Measurements from ENCODE around the gene EVC. TPM values are rescaled to one million over a fixed set of nuclear protein-coding genes. Genes with fewer than 3 reads are reported as not detected.

EVC gene
- total RNA-seq, 1 donor from 2014 or later = 1.5 TPM

DNA sequence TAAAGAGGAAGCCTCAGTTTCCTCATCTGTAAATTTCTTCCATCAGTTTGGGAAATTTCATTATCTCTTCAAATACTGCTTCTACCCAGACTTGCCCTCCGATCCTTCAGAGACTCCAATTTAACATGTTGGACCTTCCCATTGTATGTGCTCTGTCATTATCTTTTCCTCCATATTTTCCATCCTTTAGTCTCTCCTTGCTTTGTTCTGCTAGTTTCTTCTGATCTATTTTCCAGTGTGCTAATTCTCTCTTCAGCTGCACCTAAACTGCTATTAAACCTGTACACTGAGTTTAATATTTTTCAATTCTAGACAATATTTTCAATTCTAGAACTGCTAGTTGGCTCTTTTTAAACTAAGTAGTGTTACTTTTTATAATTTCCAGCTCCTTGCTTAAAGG is 65.5 kb downstream of the EVC start:
- no peaks in the 10 kb centered on the region for H3K4me1 Mint-ChIP-seq (ENCODE audit: low read depth)
- intact Hi-C loops (cut with micrococcal nuclease) = no loop called here
- H3K27me3 Mint-ChIP-seq (ENCODE audit: insufficient read depth) = peaks cover 3% of the 10 kb centered on the region
- no peak overlapping the region for H3K27ac Mint-ChIP-seq
- no peaks in the 10 kb centered on the region for H3K36me3 Mint-ChIP-seq (ENCODE audit: low read depth)
- no peak overlapping the region for H3K4me3 Mint-ChIP-seq
- DNase-seq (ENCODE audit: low spot score) = no peak
- H3K9me3 Mint-ChIP-seq = peaks cover 9% of the 10 kb centered on the region

DNA sequence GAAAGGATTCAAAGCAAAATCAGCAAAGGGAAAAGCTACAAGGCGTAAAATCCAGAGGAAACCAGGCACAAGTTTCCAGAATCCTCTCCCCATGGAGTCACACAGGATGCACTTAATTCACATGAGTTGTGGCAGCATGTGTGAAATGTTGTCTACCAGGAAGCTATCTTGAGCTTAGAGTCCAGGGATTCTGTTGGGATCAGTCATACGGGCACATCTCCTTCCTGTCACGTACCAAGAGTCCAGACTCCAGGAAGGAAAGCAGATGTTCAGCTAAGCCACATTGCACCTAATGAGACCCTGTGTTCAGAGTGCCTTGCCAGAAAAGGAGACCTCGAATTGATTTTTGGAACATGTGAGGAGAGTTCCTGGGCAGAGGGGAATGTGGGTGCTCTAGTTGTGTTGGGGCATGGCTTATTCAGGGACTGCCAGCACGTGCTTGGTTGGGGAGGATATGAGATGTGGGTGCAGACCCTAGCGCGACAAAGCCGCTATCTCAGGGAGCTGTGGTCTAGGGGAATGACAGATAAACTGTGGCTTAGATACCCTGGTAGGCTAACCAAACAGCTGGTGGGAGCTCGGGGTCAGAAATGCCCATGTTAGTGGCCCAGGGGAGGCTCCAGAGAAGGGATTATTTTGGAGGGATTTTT is 70.0 kb downstream of the EVC start:
- H3K4me1 Mint-ChIP-seq (ENCODE audit: low read depth) = no peaks in the 10 kb centered on the region
- H3K27me3 Mint-ChIP-seq (ENCODE audit: insufficient read depth) = no peaks in the 10 kb centered on the region
- no peaks in the 10 kb centered on the region for H3K36me3 Mint-ChIP-seq (ENCODE audit: low read depth)
- peaks cover 9% of the 10 kb centered on the region for H3K9me3 Mint-ChIP-seq
- no peak overlapping the region for H3K27ac Mint-ChIP-seq
- intact Hi-C loops (cut with micrococcal nuclease) = no loop called here
- no peak overlapping the region for H3K4me3 Mint-ChIP-seq
- DNase-seq (ENCODE audit: low spot score) = no peak

DNA sequence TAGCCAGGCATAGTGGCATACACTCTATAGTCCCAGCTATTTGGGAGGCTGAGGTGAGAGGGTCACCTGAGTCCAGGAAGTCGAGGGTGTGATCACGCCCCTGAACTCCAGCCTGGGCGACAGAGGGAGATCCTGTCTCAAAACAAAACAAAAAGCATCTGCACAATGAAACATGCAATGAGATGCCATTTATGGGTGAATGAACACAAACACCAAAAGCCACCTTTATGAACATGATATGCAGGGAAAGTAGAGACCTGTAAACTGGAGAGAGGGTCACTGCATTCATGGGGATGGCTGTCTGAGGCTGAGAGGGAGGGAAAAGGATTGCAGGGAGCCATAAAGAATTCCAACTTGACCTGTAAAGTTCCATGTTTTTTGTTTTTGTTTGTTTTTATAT is 70.7 kb downstream of the EVC start:
- H3K9me3 Mint-ChIP-seq = peaks cover 4% of the 10 kb centered on the region
- H3K27me3 Mint-ChIP-seq (ENCODE audit: insufficient read depth) = no peaks in the 10 kb centered on the region
- H3K36me3 Mint-ChIP-seq (ENCODE audit: low read depth) = no peaks in the 10 kb centered on the region
- H3K4me1 Mint-ChIP-seq (ENCODE audit: low read depth) = no peaks in the 10 kb centered on the region
- intact Hi-C loops (cut with micrococcal nuclease) = no loop called here
- no peak for DNase-seq (ENCODE audit: low spot score)
- H3K27ac Mint-ChIP-seq = no peak overlapping the region
- H3K4me3 Mint-ChIP-seq = no peak overlapping the region

DNA sequence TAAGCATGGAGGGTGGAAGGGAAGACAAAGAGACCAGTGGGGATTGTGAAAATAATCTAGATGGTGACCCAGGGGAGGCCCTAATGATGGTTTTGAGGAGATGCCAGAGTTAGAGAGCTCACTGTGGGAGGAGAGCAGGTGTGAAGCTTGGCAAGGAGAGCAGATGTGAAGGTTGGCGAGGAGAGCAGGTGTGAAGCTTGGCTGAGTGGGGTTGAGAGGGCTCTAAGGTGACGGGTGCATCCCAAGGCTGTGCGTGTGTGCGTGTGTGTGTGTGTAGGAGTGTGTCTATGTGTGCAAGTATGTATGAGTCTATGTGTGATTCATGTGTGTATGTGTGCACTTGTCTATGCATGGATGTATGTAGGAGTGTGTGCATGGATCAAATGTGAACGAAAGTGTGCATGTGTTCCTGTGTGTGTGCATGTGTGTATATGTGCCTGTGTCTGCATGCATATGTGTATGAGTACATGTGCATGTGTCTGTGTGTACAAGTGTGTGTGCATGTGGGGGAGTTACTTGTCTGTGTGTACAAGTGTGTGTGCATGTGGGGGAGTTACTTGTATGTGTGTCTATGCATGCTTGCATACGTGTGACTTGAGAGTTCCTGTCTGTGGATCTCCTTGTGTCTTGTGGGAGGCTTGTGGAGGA is 72.0 kb downstream of the EVC start:
- no peaks in the 10 kb centered on the region for H3K4me1 Mint-ChIP-seq (ENCODE audit: low read depth)
- DNase-seq (ENCODE audit: low spot score) = no peak
- no peaks in the 10 kb centered on the region for H3K36me3 Mint-ChIP-seq (ENCODE audit: low read depth)
- intact Hi-C loops (cut with micrococcal nuclease) = no loop called here
- H3K27ac Mint-ChIP-seq = no peak overlapping the region
- H3K9me3 Mint-ChIP-seq = no peaks in the 10 kb centered on the region
- no peak overlapping the region for H3K4me3 Mint-ChIP-seq
- no peaks in the 10 kb centered on the region for H3K27me3 Mint-ChIP-seq (ENCODE audit: insufficient read depth)

DNA sequence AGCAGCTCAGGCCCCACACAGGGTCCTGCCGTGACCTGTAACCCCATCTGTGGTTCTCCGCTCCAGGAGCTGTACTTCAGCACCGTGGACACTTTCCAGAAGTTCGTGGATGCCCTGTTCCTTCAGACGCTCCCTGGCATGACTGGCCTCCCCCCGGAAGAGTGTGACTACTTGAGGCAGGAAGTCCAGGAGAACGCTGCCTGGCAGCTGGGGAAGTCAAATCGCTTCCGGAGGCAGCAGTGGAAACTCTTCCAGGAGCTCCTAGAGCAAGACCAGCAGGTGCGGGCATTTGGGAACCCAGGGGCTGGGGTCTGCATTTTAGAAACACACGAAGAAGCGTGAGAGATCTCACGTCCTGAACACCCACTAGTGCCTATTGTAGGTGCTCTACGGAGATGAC is 72.5 kb downstream of the EVC start:
- H3K4me1 Mint-ChIP-seq (ENCODE audit: low read depth) = no peaks in the 10 kb centered on the region
- no peak for DNase-seq (ENCODE audit: low spot score)
- H3K9me3 Mint-ChIP-seq = no peaks in the 10 kb centered on the region
- H3K4me3 Mint-ChIP-seq = no peak overlapping the region
- peaks cover 2% of the 10 kb centered on the region for H3K27me3 Mint-ChIP-seq (ENCODE audit: insufficient read depth)
- H3K36me3 Mint-ChIP-seq (ENCODE audit: low read depth) = no peaks in the 10 kb centered on the region
- intact Hi-C loops (cut with micrococcal nuclease) = no loop called here
- H3K27ac Mint-ChIP-seq = no peak overlapping the region

DNA sequence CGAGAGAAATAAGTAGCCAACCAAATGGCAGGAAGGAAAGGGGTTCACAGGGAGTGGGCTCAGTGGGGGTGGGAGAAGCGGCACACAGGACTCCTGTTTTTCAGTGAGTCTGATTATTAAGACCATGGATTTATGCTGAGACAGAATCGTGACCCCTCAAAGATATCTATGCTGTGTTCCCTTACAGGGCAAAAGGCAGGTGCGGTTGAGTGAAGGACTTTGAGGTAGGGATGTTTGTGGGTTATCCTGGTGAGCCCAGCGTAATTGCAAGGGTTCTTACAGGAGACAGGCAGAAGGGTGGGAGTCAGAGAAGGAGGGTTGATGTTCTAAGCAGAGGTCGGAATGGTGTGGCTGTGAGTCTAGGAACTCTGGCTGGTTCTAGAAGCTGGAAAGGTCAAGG is 73.0 kb downstream of the EVC start:
- H3K27me3 Mint-ChIP-seq (ENCODE audit: insufficient read depth) = peaks cover 3% of the 10 kb centered on the region
- H3K27ac Mint-ChIP-seq = no peak overlapping the region
- no peak overlapping the region for H3K4me3 Mint-ChIP-seq
- DNase-seq (ENCODE audit: low spot score) = no peak
- intact Hi-C loops (cut with micrococcal nuclease) = no loop called here
- H3K9me3 Mint-ChIP-seq = no peaks in the 10 kb centered on the region
- H3K4me1 Mint-ChIP-seq (ENCODE audit: low read depth) = no peaks in the 10 kb centered on the region
- no peaks in the 10 kb centered on the region for H3K36me3 Mint-ChIP-seq (ENCODE audit: low read depth)

DNA sequence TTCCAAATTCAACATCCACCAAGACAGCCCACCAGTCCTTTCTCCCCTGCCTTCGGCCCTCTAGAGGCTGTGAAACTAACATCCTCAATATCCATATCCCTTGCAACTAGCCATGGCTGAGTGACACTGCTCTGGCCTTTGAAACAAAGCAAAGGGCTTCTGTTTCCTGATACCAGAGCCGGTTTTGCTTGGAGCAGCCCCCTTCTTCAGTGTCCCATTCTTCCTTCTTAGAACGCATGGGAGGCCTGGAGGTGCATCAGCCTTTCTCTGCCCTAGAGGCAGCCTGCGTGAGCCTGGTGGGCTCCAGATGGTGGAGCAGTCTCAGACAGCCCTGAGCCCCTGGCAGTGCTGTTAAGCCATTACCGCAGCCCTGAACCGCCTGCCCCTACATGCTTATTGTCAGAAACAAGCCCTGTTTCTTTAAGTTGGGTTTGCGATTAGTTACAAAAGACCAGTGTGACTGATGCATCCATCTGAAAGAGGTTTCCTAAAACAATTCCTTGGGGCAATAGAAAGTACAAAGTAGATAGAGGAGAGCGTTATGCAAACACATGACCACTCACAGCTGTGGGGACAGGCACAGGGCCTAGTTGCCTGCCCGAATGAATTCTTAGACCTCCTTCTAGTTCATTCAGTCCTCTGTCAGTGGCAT is 74.1 kb downstream of the EVC start:
- Mint-ChIP-seq H3K27me3 (ENCODE audit: insufficient read depth) (peaks cover 3% of the 10 kb centered on the region), H3K27ac (no peak overlapping the region)

DNA sequence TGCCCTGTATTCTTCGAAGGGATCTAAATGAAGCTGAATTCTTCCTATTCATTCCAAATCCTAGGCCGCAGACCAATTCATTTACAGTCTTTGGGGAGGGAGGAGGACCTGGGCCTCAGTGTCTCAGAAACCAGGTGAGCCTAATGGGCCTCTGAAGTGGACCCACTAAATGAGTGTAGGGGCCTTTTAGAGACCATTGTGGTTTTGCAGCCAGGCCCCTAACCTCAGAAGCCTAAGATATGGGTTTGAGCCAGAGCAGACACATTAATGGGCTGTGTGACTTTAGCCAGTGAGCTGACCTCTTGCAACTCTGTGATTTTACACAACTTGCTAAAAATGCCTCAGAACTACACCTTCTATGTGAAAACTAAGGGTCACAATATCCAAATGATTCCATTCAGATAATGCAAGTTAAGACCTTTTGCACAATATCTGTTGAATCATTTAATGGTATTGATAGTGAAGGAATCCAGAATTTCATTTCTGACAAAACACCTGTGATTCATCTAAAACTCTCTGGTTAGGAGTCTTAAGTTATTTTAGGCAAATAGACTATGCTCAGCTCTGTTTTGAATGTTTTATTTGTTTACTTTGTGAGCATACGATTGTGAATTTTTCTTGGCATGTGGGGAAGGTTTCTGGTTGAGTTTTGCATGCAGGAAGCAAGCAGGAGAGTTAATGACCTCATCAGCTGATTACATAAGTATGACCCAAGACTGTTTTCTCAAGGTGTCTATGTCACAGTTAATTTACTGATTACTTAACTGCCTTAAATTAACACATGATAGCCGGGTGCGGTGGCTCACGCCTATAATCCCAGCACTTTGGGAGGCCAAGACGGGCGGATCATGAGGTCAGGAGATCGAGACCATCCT is 75.0 kb downstream of the EVC start:
- DNase-seq (ENCODE audit: low spot score) = no peak
- Mint-ChIP-seq H3K27me3 (ENCODE audit: insufficient read depth) (peaks cover 3% of the 10 kb centered on the region), H3K27ac (no peak overlapping the region), H3K4me1 (ENCODE audit: low read depth) (no peaks in the 10 kb centered on the region), H3K36me3 (ENCODE audit: low read depth) (no peaks in the 10 kb centered on the region), H3K9me3 (no peaks in the 10 kb centered on the region), H3K4me3 (no peak overlapping the region)
- intact Hi-C loops (cut with micrococcal nuclease) = no loop called here

More for the DNA sequence above, 74.1 kb downstream of the EVC start:
- no peaks in the 10 kb centered on the region for H3K4me1 Mint-ChIP-seq (ENCODE audit: low read depth)
- no peaks in the 10 kb centered on the region for H3K36me3 Mint-ChIP-seq (ENCODE audit: low read depth)
- intact Hi-C loops (cut with micrococcal nuclease) = no loop called here
- DNase-seq (ENCODE audit: low spot score) = no peak
- H3K9me3 Mint-ChIP-seq = no peaks in the 10 kb centered on the region
- no peak overlapping the region for H3K4me3 Mint-ChIP-seq

DNA sequence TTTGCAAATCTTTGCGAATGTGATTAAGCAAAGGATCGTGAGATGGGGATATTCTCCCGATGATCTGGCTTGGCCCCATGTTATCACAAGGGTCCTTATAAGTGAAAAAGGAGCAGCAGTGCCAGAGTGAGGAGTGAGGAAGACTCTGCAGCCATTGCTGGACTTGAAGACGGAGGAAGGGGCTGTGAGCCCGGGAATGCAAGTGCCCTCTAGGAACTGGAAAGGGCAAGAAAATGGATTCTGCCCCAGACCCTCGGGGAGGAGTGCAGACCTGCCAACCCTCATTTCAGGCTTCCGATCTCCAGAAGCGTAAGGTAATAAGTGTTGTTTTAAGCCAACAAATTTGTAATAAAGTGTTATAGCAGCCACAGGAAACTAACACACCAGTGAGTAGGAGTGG is 76.3 kb downstream of the EVC start:
- intact Hi-C loops (cut with micrococcal nuclease) = no loop called here
- peaks cover 3% of the 10 kb centered on the region for H3K27me3 Mint-ChIP-seq (ENCODE audit: insufficient read depth)
- no peak for DNase-seq (ENCODE audit: low spot score)
- H3K4me3 Mint-ChIP-seq = no peak overlapping the region
- no peaks in the 10 kb centered on the region for H3K36me3 Mint-ChIP-seq (ENCODE audit: low read depth)
- no peaks in the 10 kb centered on the region for H3K4me1 Mint-ChIP-seq (ENCODE audit: low read depth)
- H3K9me3 Mint-ChIP-seq = no peaks in the 10 kb centered on the region
- no peak overlapping the region for H3K27ac Mint-ChIP-seq

DNA sequence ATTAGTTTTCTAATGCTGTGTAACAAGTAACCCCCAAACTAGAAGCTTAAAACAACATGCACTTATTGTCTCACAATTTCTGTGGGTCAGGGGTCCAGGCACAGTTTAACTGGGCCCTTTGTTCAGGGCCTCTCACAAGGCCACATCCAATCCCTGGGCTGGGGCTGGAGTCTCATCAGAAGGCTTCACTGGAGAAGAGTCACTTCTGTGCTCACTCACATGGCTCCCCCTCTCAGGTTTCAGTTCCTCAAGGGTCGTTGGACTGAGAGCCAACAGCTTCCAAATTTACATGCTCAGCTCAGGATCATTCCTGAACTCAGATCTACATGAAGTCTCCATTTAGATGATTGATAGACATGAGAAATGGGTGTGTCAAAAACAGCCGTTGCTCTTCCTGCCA is 77.1 kb downstream of the EVC start:
- H3K27me3 Mint-ChIP-seq (ENCODE audit: insufficient read depth) = peaks cover 3% of the 10 kb centered on the region
- no peak for DNase-seq (ENCODE audit: low spot score)
- no peak overlapping the region for H3K27ac Mint-ChIP-seq
- H3K4me1 Mint-ChIP-seq (ENCODE audit: low read depth) = no peaks in the 10 kb centered on the region
- no peak overlapping the region for H3K4me3 Mint-ChIP-seq
- intact Hi-C loops (cut with micrococcal nuclease) = no loop called here
- H3K9me3 Mint-ChIP-seq = no peaks in the 10 kb centered on the region
- no peaks in the 10 kb centered on the region for H3K36me3 Mint-ChIP-seq (ENCODE audit: low read depth)

DNA sequence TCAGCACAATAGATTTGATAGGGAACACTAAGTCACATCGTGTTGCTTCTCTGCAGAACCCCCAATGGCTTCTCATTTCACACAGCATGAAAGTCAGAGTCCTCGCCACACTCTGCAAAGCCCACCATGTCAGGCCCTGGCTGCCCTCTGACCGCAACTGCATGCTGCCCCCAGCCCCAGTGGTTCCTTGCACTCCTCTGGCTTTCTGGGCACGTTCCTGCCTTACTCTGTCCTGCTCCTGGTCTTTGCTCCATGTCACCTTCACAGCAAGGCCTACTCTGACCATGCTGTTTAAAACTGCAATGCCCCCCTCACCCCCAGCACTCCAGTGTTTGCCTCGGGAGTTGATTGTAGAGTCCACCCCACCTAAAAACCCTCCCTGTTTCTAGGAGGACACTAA is 78.1 kb downstream of the EVC start:
- H3K4me3 Mint-ChIP-seq = no peak overlapping the region
- H3K9me3 Mint-ChIP-seq = no peaks in the 10 kb centered on the region
- no peaks in the 10 kb centered on the region for H3K36me3 Mint-ChIP-seq (ENCODE audit: low read depth)
- peaks cover 3% of the 10 kb centered on the region for H3K27me3 Mint-ChIP-seq (ENCODE audit: insufficient read depth)
- intact Hi-C loops (cut with micrococcal nuclease) = no loop called here
- H3K4me1 Mint-ChIP-seq (ENCODE audit: low read depth) = no peaks in the 10 kb centered on the region
- no peak overlapping the region for H3K27ac Mint-ChIP-seq
- no peak for DNase-seq (ENCODE audit: low spot score)

DNA sequence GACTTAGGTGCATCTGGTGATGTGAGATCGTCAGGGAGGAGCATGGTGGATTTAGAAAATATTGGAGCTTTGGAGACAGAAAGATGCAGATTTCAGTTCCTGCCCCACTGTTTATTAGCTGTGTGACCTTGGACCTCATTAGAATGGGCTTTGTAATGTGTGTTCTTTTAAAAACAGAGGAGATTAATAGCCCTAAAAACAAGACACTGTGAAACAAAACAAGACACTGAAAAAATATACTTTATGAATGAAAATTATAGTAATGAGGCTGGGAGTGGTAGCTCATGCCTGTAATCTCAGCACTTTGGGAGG is 79.5 kb downstream of the EVC start:
- H3K9me3 Mint-ChIP-seq = no peaks in the 10 kb centered on the region
- intact Hi-C loops (cut with micrococcal nuclease) = loop anchor here (1.0 kb wide), 1 partner anchor 28 kb away; no protein-coding TSS in a partner anchor
- H3K4me1 Mint-ChIP-seq (ENCODE audit: low read depth) = no peaks in the 10 kb centered on the region
- H3K27ac Mint-ChIP-seq = no peak overlapping the region
- H3K27me3 Mint-ChIP-seq (ENCODE audit: insufficient read depth) = peaks cover 3% of the 10 kb centered on the region
- DNase-seq (ENCODE audit: low spot score) = no peak
- H3K36me3 Mint-ChIP-seq (ENCODE audit: low read depth) = no peaks in the 10 kb centered on the region
- H3K4me3 Mint-ChIP-seq = no peak overlapping the region

DNA sequence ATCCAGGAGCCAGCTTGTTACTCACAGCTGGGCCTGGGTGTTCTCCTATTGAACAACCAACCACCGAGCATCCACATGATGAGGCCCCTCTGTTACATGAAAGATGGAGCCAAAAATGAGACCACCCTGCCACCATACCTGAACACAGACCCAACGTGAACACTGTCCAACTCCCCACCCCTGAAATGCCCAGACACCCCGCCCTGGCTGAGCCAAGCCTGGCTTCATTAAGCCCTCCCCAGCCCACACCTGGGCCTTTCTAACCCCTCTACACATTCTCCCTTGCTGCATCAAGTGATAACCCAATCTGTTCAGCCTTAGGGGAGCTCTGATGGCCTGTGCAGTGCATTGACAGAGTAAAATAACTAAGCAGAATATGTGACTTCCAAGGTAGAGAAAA is 80.7 kb downstream of the EVC start:
- Mint-ChIP-seq H3K4me3 (no peak overlapping the region), H3K4me1 (ENCODE audit: low read depth) (no peaks in the 10 kb centered on the region), H3K27ac (no peak overlapping the region), H3K27me3 (ENCODE audit: insufficient read depth) (peaks cover 3% of the 10 kb centered on the region), H3K36me3 (ENCODE audit: low read depth) (no peaks in the 10 kb centered on the region), H3K9me3 (no peaks in the 10 kb centered on the region)
- no peak for DNase-seq (ENCODE audit: low spot score)
- intact Hi-C loops (cut with micrococcal nuclease) = no loop called here

Measured in activated T-helper 1 cell treated with anti-CD3 and anti-CD28 coated beads, Interleukin-12 subunit alpha, Interleukin-12 subunit beta, Interleukin-2, Interleukin-4 antibody, amounts not matched to agents 30 ng/mL and 10 ng/mL and 1 ng/mL, durations not matched to agents 14 hours and 24 hours and 36 hours (primary cell).